GM19043 (cell line): ENCODE data around the gene AUTS2.
"Not testable (repeated sequence)": the region's sequence is repeated elsewhere in the genome, so short reads cannot be mapped to it uniquely, and the experiment has no call there.

Experiments used
- ATAC-seq: cut with Tn5 transposase; IDR thresholded peaks from one replicate; pipeline ENCODE4 v1.9.1; 2021; ENCODE audit warnings: low read depth; ENCODE audit not compliant: unreplicated experiment

AUTS2 gene

GRCh38 chr7:69778138-69778537 is 179.9 kb downstream of the AUTS2 start:
- no peak for ATAC-seq

DNA sequence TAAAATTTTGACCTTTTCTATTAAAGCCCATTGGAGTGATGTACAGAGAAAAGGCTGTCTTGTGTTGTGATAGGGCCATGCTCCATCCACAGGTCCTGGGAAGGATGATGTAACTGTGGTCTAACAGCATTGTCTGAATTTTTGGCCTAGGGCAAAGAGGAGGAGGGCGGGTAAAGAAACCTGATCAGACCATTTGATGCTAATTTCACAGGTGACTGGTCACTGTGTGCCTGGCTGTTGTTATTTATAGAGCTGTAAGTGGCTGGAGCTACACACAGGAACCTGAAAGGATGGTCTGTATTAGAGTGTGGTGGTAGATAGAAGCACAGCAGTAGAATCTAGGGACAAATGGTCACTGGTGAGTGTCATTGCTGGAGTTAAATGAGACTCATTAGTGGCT is 182.1 kb downstream of the AUTS2 start:
- no peak for ATAC-seq

DNA sequence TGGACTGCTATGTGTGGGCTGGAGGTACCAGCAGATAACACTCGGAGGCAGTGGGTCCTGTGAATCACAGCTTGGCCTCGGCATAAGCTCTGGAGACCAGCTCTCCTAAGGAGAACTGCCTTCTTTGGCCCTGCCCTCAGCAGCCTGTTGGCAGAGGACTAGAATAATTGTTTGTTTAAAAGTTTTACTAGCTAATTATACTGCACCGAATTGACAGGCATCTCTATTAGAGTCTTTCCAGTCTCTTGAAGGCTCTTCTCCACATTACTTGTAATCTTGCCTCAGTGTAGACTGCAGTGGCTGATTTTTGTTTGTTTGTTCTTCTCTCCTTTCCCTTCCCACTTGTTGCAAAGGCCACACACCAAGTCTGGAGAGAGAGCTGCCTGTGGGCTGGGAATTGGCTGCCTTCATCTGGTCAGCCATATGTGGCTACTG is 183.2 kb downstream of the AUTS2 start:
- no peak for ATAC-seq

GRCh38 chr7:69782917-69783684 is 184.8 kb downstream of the AUTS2 start:
- no peak for ATAC-seq

- ATAC-seq = not testable (repeated sequence)
Observed at GRCh38 chr7:69786130-69786529, 187.9 kb downstream of the AUTS2 start.

GRCh38 chr7:69786730-69787395 is 188.6 kb downstream of the AUTS2 start:
- ATAC-seq = no peak

DNA sequence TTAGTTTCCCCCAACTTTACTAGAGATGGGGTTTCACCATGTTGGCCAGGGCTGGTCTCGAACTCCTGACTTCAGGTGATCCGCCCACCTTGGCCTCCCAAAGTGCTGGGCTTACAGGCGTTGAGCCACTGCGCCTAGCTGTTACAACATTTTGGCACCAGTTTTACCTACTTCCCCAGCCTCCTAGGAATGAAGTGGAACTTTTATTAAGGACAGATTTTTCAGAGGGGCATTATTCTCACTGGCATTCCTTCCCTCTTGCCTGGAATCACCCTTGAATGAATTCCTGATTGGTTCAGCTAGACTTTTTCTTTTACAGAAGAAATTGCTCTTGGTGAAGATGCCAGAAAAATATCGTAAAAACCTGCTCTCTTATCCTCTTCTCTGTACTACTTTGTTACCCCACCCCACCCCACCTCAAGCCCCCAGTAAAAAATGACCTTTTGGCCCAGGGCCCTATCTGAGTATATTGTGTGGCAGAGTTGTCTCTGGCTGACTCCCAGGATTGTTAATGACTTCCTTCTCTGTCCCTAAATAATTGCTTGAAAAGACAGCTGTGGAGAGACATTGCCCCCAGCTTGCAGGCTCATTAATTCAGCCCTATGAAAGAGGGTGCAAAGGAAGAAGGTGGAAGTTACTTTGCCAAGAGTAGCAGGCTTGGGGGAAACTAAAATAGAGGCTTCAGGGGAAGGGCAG is 189.6 kb downstream of the AUTS2 start:
- no peak for ATAC-seq

DNA sequence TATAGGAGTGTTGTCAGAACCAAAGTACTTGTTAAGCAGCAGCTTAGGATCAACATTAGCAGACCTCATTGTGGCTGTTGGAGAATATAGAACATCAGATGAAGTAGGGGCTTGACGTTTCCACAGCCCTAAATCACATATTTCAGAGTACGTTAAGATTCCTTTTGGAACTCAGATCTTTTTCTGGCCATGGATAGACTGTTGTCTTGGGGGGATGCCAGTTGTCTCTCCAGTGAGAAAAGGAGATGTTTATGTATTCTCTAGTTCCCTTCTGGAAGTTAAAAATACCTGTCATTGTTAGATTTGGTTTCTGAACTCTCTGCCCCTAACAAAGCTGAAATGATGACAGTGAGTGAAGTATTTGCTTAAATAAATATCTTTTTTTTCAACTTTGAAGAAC is 191.3 kb downstream of the AUTS2 start:
- no peak for ATAC-seq

GRCh38 chr7:69790977-69791724 is 192.9 kb downstream of the AUTS2 start:
- ATAC-seq = no peak

DNA sequence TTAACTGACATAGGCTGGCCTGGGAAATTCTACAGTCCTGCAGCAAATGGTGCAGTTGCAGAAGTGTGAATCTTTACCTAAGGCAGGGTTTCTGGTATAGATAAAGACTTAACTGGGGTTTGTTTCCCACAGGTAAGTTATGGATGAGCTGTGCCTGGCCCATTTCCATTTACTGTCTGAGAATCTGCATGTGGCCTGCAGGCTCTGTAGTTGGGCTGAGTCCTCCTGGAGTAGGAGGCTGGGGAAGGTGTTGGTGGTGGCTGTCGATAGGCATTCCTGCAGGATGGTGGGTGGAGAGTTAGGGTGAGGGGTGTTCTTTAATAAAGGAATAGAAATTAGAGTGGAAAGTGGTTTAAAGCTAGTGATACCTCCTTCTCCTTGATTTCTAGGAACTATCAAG is 193.5 kb downstream of the AUTS2 start:
- no peak for ATAC-seq

DNA sequence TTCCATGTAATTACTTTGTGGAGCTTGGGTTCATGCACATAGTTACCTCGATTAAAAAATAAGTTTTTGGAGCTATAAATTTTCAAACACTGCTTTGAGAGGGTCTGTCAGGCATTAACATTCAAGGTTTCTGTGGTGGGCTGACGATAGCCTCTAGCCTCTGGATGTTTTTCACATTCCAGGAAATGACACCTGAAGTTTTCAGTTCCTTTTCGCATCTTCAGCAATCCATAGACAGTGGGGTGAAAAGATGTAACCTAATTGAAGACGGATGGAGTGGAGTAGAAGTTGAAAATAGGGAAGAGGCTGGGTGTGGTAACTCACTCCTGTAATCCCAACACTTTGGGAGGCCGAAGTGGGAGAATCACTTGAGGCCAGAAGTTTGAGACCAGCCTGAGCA is 197.7 kb downstream of the AUTS2 start:
- ATAC-seq = no peak

- ATAC-seq = no peak
Observed at GRCh38 chr7:69796416-69796815, 198.1 kb downstream of the AUTS2 start.

- ATAC-seq = no peak
Observed at GRCh38 chr7:69799048-69799697, 200.9 kb downstream of the AUTS2 start.

- ATAC-seq = no peak
Observed at GRCh38 chr7:69799990-69800389, 201.7 kb downstream of the AUTS2 start.

DNA sequence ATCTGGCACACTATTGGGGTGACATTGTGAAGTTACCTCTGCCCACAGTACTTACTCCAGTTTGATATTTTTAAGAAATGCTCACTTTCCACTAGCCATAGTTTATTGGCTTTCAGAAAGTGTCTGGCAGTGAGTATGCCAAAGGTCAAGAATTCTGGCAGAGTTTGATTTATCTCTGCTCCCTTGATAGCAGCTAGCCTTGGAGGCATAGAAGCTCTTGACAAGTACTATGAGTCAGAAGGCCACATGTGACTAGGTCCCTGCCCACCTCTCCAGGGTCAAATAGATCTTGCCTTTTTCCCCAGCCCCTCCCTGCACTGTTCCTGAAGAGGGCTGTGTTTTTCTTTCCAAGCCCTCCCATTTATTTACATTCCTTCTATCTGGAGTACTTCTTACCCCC is 202.2 kb downstream of the AUTS2 start:
- no peak for ATAC-seq

GRCh38 chr7:69801729-69802682 is 203.7 kb downstream of the AUTS2 start:
- no peak for ATAC-seq

DNA sequence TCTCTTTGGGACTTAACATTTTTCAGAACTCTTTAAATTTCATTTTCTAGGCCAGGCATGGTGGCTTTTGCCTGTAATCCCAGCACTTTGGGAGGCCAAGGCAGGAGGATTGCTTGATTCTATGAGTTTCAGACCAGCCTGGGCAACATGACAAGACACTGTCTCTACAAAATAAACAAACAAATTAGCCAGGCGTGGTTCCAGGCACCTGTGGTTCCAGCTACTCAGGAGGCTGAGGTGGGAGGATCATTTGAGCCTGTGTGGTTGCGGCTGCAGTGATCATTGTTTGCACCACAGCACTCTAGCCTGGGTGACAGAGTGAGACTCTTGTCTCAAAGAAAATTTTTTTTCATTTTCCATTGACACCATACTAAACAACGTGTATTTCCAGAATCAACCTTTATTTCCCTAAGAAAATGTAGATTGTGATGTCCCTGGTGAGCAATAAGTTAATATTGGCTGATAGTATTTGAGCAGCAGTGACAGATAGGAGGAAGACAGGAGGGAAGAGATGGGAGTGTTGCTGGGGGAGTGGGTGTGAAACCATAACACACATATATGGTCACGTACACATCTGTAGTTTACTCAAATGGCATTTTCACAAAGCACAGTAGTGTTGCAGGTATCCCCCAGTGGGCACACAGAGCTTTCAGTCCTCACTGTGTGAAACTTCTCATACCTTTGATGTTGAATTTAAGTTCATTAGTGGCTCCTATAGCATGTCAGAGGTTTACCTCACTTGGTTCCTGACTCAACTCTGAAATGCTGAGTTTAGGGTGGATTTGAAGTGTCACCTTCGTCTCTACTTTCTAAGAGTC is 205.6 kb downstream of the AUTS2 start:
- ATAC-seq = peak; percentile 82

DNA sequence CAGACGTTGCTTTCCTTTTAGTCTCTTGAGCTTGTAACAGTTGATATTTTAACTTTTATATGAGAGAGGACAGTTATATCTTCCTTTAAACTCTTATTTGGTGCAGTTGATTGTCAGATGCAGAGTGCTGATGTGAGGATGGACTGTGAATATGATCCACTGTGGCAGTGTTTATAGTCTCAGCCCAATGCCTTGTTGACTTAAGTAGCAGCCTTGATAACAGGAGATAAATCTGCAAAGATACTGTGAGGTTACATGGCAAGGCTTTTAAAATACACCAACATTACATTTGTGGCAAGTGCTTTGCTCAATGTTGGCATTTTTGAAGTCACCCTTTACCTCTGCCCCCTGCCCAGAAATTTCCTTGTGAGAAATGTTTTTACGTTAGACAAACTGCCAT is 206.7 kb downstream of the AUTS2 start:
- ATAC-seq = no peak
